GM12801 (cell line): ENCODE measurements around the gene ZNF595.

ENCODE experiments used
- TF ChIP-seq, protein P1 (sequence below): IDR thresholded peaks from one replicate; pipeline ENCODE4 v1.5.1; 2011; ENCODE audit warnings: control low read depth; ENCODE audit not compliant: insufficient read length; ENCODE audit errors: extremely low read depth

Gene ZNF595

GRCh38 chr4:125091-125771 is 72.1 kb downstream of the ZNF595 start:
- TF ChIP-seq, protein P1, sequence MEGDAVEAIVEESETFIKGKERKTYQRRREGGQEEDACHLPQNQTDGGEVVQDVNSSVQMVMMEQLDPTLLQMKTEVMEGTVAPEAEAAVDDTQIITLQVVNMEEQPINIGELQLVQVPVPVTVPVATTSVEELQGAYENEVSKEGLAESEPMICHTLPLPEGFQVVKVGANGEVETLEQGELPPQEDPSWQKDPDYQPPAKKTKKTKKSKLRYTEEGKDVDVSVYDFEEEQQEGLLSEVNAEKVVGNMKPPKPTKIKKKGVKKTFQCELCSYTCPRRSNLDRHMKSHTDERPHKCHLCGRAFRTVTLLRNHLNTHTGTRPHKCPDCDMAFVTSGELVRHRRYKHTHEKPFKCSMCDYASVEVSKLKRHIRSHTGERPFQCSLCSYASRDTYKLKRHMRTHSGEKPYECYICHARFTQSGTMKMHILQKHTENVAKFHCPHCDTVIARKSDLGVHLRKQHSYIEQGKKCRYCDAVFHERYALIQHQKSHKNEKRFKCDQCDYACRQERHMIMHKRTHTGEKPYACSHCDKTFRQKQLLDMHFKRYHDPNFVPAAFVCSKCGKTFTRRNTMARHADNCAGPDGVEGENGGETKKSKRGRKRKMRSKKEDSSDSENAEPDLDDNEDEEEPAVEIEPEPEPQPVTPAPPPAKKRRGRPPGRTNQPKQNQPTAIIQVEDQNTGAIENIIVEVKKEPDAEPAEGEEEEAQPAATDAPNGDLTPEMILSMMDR = no peak

- TF ChIP-seq, protein P1 = no peak
Measured at GRCh38 chr4:125833-126232, 72.7 kb downstream of the ZNF595 start.

GRCh38 chr4:132483-132882 is 79.4 kb downstream of the ZNF595 start:
- TF ChIP-seq, protein P1 = no peak
